C4-2B (cell line): ENCODE results near the gene RASD2.

Source experiments
- CTCF ChIP-seq: fragments of 450-650 bp; conservative IDR thresholded peaks from 2 replicates; pipeline ENCODE4 v1.5.1; 2017; ENCODE audit warnings: mild to moderate bottlenecking
- ZFX ChIP-seq: fragments of 450-650 bp; IDR thresholded peaks from 2 replicates; pipeline ENCODE4 v1.6.1; 2017

- TF ChIP-seq CTCF (no peak), ZFX (no peak)
These were observed 58.7 kb downstream of the RASD2 start for GRCh38 chr22:35599364-35599763.
